B cell (primary cell): ENCODE measurements around the gene POLDIP3. TPM values are rescaled to one million over a fixed set of nuclear protein-coding genes. Genes with fewer than 3 reads are reported as not detected.

ENCODE experiments used
- ATAC-seq: fragments of 200-7000 bp; cut with Tn5 transposase; one replicate; pipeline ENCODE4 v1.10.0; 2021; ENCODE audit warnings: low read depth, mild to moderate bottlenecking, moderate number of reproducible peaks, moderate library complexity
- CTCF ChIA-PET: fragments of 350-600 bp; sonication (Branson Sonifier 250); formaldehyde crosslinking; loops from one replicate; lab custom pipeline; 2021; ENCODE audit warnings: antibody characterized with exemption, inconsistent platforms; lab: Charles Lee
- POLR2A ChIA-PET: fragments of 350-600 bp; sonication (Branson Sonifier 250); formaldehyde crosslinking; loops from one replicate; lab custom pipeline; 2021; ENCODE audit warnings: antibody characterized with exemption; lab: Charles Lee
- DNase-seq: peaks from one replicate; pipeline ENCODE4 v3.0.0; 2013
- H2AFZ ChIP-seq: 2 replicates; pipeline ENCODE4 v1.6.1; 2012; ENCODE audit warnings: mild to moderate bottlenecking, low read depth, low read length; ENCODE audit not compliant: insufficient read depth, poor library complexity, severe bottlenecking
- H3K27ac ChIP-seq, 2 donors: 1 replicate in 1 of 2; 2 replicates in 1 of 2; pipeline ENCODE4 v1.5.1; 2012 to 2013; ENCODE audit warnings: low read length in 2 of 2, mild to moderate bottlenecking in 2 of 2, moderate library complexity in 1 of 2
- H3K27me3 ChIP-seq, 4 experiments: fragments of 200-600 bp in 1 of 4; sonication (generic) in 1 of 4; replicated peaks in 1 of 4; 1 replicate in 2 of 4; 2 replicates in 2 of 4; pipeline versions ENCODE4 v1.6.1 to v1.7.0; 2013 to 2016; ENCODE audit warnings: low read length in 3 of 4, mild to moderate bottlenecking in 2 of 4, mixed read lengths in 1 of 4, moderate library complexity in 1 of 4; ENCODE audit not compliant: insufficient read depth in 4 of 4, control insufficient read depth in 3 of 4; ENCODE audit errors: control extremely low read depth in 1 of 4
- H3K36me3 ChIP-seq, 2 experiments: replicated peaks in 1 of 2; 1 replicate in 1 of 2; 2 replicates in 1 of 2; pipeline versions ENCODE4 v1.6.1 to v1.7.1; 2013; ENCODE audit warnings: low read length in 1 of 2; ENCODE audit not compliant: insufficient read depth in 2 of 2, control insufficient read depth in 1 of 2; ENCODE audit errors: control extremely low read depth in 1 of 2, extremely low read depth in 1 of 2
- H3K4me1 ChIP-seq, 2 donors: fragments of 200-600 bp in 1 of 2; sonication (generic) in 1 of 2; 1 replicate in 1 of 2; 2 replicates in 1 of 2; pipeline versions ENCODE4 v1.5.1 to v1.6.1; 2013 to 2017; ENCODE audit warnings: low read length in 2 of 2; ENCODE audit not compliant: control insufficient read depth in 2 of 2, insufficient read depth in 2 of 2
- H3K4me2 ChIP-seq: replicated peaks from 2 replicates; pipeline ENCODE3; 2012; ENCODE audit warnings: mild to moderate bottlenecking, low read depth, low read length; ENCODE audit not compliant: poor library complexity, severe bottlenecking
- H3K4me3 ChIP-seq, 5 experiments: fragments of 200-600 bp in 1 of 5; sonication (generic) in 1 of 5; 1 replicate in 3 of 5; 2 replicates in 2 of 5; pipeline versions ENCODE4 v1.5.1 to v1.7.0; 2011 to 2016; ENCODE audit warnings: low read length in 4 of 5, mild to moderate bottlenecking in 4 of 5, low read depth in 2 of 5, control low read depth in 1 of 5, moderate library complexity in 1 of 5; ENCODE audit not compliant: insufficient read depth in 1 of 5; ENCODE audit errors: control extremely low read depth in 1 of 5, extremely low read depth in 1 of 5
- H3K79me2 ChIP-seq: fragments of 200-600 bp; sonication (generic); one replicate; pipeline ENCODE4 v1.6.0; 2016; ENCODE audit warnings: low read length; ENCODE audit not compliant: control insufficient read depth, insufficient read depth
- H3K9ac ChIP-seq: fragments of 200-600 bp; sonication (generic); 2 replicates; pipeline ENCODE4 v1.6.1; 2017; ENCODE audit warnings: mild to moderate bottlenecking, low read length, moderate library complexity
- H3K9me3 ChIP-seq, 3 donors: one replicate each; pipeline versions ENCODE4 v1.6.1 to v1.7.1; 2013; ENCODE audit warnings: low read length in 2 of 3; ENCODE audit not compliant: control insufficient read depth in 2 of 3, insufficient read depth in 1 of 3; ENCODE audit errors: control extremely low read depth in 1 of 3
- H4K20me1 ChIP-seq: 2 replicates; pipeline ENCODE4 v1.6.0; 2012; ENCODE audit warnings: mild to moderate bottlenecking, low read length; ENCODE audit not compliant: insufficient read depth, control insufficient read depth, poor library complexity, severe bottlenecking
- H3K27ac Mint-ChIP-seq: one replicate; pipeline ENCODE4 v1.8.0; 2021; ENCODE audit warnings: mixed read lengths
- H3K27me3 Mint-ChIP-seq: one replicate; pipeline ENCODE4 v1.8.0; 2021; ENCODE audit warnings: mixed read lengths
- H3K4me1 Mint-ChIP-seq: one replicate; pipeline ENCODE4 v1.8.0; 2021; ENCODE audit warnings: mixed read lengths
- H3K4me3 Mint-ChIP-seq: one replicate; pipeline ENCODE4 v1.8.0; 2021; ENCODE audit warnings: mixed read lengths
- H3K9me3 Mint-ChIP-seq: one replicate; pipeline ENCODE4 v1.8.0; 2022; ENCODE audit warnings: mixed read lengths; ENCODE audit not compliant: insufficient read depth
- CTCF ChIP-seq: fragments of 200-600 bp; IDR thresholded peaks from one replicate; pipeline ENCODE4 v1.8.0; 2022; ENCODE audit warnings: antibody characterized with exemption, mild to moderate bottlenecking
- EZH2 ChIP-seq: IDR thresholded peaks from 2 replicates; pipeline ENCODE4 v1.6.1; 2012; ENCODE audit warnings: borderline replicate concordance, low read depth, mild to moderate bottlenecking, moderate library complexity, low read length; ENCODE audit not compliant: insufficient read depth, poor library complexity, severe bottlenecking
- WGBS: methylation state at CpG from one replicate; pipeline ENCODE4 v1.1.5; 2013; ENCODE audit warnings: missing lambda C conversion rate; ENCODE audit not compliant: insufficient coverage; 5-methylcytosine and 5-hydroxymethylcytosine counted together
- intact Hi-C: fragments of 100-400 bp; cut with micrococcal nuclease; formaldehyde crosslinking; loops from one replicate; pipeline ENCODE4 v1.10.0; 2022
- polyA plus RNA-seq: library from polyadenylated mRNA; depleted of rRNA; stranded (reverse); fragments of >200 nt; gene quantifications from 2 replicates; pipeline ENCODE4 v1.2.3, GENCODE V29; 2012
- total RNA-seq, 2 donors: library from RNA; stranded (reverse); fragments of 120-200 nt in 1 of 2; gene quantifications; 1 replicate in 1 of 2; 2 replicates in 1 of 2; pipeline versions ENCODE4 v1.2.3 to v1.2.4, GENCODE V29; 2013 to 2022

POLDIP3 gene
- total and polyA plus RNA-seq, 2 donors (not counting 1 experiment from before 2014, with no cell fraction given) = 44.9 to 86.5 TPM

GRCh38 chr22:42649246-42650099 lies 34.8 kb upstream of the POLDIP3 start, which contains the start of gene CYB5R3:
TSS of gene CYB5R3 (minus strand) at chr22:42649392. CDS start at chr22:42649315, 77 bp downstream.
- H3K27me3 Mint-ChIP-seq = no peaks in the 10 kb centered on the region

More at GRCh38 chr22:42649246-42650099, 34.8 kb upstream of the POLDIP3 start, which contains the start of gene CYB5R3:
- no peaks in the 10 kb centered on the region for H3K27me3 ChIP-seq
- peak within 1 kb of the TSS; percentile 99 for H3K4me3 Mint-ChIP-seq
- H3K4me1 Mint-ChIP-seq = peaks cover 54% of the 10 kb centered on the region
- ChIA-PET POLR2A (interaction anchor here (0.5 to 2.0 kb wide), 4 partner anchors 27 to 286 kb away, joined by 3 to 23 read pairs (median 8); partner anchors contain the start of gene POLDIP3), CTCF (interaction anchor here (0.5 to 2.3 kb wide), 3 partner anchors 14 to 104 kb away, joined by 3 to 10 read pairs (median 3); no protein-coding TSS in a partner anchor)
- H4K20me1 ChIP-seq = peaks cover 42% of the 10 kb centered on the region
- 7% methylated on average over 66 of the region's 81 CpGs for WGBS
- DNase-seq = peak; percentile 83
- H3K4me1 ChIP-seq = peaks cover 47 to 59% of the 10 kb centered on the region in 2 donors
- peak within 1 kb of the TSS; percentile 87 for H2AFZ ChIP-seq
- TF ChIP-seq CTCF = no peak
- no peak for TF ChIP-seq EZH2
- H3K4me2 ChIP-seq = peak within 1 kb of the TSS; percentile 99
- H3K36me3 ChIP-seq = peaks cover 0 to 3% of the 10 kb centered on the region in 2 experiments
- H3K27ac Mint-ChIP-seq = peak within 1 kb of the TSS; percentile 98
- H3K9me3 Mint-ChIP-seq = no peaks in the 10 kb centered on the region
- intact Hi-C loops = loop anchor here (1.0 to 2.0 kb wide), 2 partner anchors 13 to 34 kb away; no protein-coding TSS in a partner anchor
- H3K9ac ChIP-seq = peak within 1 kb of the TSS; percentile 96
- peak within 1 kb of the TSS; percentile 72 to 86 (median 82) for H3K4me3 ChIP-seq
- H3K9me3 ChIP-seq = no peaks in the 10 kb centered on the region
- ATAC-seq = peak; percentile 78
- H3K79me2 ChIP-seq = peaks cover 67% of the 10 kb centered on the region
- peak within 1 kb of the TSS; percentile 85 to 88 for H3K27ac ChIP-seq
